GM12872 (cell line): ENCODE data around the gene SLIT3.

Source experiments
- TF ChIP-seq, protein P1 (sequence below): IDR thresholded peaks from 3 replicates; pipeline ENCODE4 v1.5.1; 2011; ENCODE audit warnings: low read depth, mild to moderate bottlenecking, low read length, moderate library complexity; ENCODE audit not compliant: insufficient read depth

SLIT3 gene

GRCh38 chr5:169242175-169242848 is 58.6 kb downstream of the SLIT3 start:
- TF ChIP-seq, protein P1, sequence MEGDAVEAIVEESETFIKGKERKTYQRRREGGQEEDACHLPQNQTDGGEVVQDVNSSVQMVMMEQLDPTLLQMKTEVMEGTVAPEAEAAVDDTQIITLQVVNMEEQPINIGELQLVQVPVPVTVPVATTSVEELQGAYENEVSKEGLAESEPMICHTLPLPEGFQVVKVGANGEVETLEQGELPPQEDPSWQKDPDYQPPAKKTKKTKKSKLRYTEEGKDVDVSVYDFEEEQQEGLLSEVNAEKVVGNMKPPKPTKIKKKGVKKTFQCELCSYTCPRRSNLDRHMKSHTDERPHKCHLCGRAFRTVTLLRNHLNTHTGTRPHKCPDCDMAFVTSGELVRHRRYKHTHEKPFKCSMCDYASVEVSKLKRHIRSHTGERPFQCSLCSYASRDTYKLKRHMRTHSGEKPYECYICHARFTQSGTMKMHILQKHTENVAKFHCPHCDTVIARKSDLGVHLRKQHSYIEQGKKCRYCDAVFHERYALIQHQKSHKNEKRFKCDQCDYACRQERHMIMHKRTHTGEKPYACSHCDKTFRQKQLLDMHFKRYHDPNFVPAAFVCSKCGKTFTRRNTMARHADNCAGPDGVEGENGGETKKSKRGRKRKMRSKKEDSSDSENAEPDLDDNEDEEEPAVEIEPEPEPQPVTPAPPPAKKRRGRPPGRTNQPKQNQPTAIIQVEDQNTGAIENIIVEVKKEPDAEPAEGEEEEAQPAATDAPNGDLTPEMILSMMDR: no peak

DNA sequence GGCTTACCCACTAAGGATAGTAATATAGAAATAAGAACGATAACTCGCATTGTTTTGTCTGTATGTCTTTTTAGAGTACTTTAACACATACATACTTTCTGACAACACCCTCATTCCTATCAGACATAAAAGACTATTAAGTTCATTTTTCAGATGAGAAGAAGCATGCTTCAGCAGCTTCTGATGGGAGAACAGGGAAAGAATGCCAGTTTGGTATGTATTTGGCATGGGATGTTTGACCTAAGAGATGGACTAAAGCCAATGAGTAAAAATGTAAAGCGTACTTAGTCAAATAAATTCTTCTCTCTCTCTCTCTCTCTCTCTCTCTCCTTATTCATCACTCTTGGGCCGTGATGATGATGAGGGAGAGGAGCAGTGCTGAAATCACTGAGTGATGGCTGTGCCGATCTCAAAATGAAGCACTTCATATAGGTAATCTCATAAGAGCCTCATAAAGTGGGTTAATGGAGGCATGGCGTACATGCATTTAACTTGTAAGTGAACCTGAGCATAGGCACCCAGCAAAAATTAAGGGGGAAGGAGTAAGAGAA is 71.5 kb downstream of the SLIT3 start:
- TF ChIP-seq, protein P1: no peak

DNA sequence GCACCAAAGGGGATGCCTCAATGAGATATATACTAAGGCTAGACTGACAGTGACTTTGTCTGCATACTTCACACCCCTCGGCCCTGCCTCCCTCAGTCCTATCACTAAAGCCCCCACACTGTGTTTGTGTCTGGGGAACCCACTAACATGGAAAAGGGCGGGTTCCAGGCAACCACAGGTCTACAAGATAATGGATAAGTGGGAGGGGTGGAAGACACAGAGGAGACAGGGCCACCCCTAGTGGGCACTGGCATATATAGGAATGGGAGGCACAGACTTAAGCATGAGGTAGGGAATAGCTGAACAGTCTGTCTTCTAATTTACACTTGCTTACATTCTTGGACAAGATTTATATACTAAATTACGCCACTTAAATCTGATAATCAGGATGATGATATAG is 74.0 kb downstream of the SLIT3 start:
- TF ChIP-seq, protein P1: no peak

DNA sequence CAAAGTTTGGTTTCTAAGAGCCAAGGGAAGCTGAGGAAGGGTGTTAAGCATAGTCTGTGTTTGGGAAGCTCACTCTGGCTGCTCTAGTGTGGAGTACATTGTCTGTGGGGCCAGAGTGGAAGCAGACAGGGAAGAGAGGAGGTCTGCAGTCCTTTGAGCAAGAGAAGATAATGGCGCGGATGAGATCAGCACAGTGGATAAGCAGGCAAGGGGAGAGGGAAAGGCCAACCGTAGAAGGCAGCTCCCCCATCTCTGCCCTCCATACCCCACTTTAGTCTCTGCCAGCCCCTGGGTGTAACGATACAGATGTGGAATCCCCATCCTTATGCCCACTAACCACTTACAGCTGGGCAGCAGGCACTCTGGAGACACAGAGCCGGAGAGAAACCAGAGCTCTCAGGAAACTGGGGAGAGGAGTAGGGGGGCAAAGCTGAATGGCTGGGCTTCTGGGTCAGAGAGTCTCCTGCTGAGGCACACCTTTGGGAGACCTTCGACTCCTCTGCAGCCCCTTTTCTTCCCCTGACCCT is 75.0 kb downstream of the SLIT3 start:
- TF ChIP-seq, protein P1: no peak

- TF ChIP-seq, protein P1: no peak
These were observed 77.4 kb downstream of the SLIT3 start for GRCh38 chr5:169223595-169223953.

DNA sequence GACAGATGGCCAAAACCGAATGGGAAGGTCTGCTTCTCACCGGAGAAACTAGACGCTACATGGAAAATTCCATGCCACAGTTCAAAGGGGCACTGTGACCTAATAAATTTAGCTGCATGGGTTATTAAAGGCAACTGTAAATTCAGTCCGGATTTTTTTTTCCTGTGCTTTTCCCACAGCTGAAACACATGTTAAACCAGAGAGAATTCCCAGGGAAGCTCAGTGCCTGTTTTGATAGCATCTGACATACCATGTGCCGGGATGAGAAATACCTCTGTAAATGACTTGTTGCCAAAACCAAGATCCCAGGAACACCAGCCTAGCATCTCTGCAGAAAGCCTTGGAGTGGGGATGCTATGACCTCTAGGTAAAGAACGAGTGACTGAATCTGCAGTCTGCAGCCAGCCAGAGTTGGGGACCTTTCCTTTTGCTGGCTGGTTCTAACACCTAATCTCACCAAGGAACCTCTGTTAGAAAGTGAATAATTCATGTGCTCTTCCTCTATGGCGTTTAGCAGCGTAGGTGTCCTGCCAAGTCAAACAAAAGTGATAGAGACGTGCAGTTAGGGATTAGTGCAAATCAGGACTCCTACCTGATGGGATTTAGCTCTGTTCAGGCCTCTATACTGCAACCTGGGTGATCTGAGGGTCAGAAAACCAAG is 77.9 kb downstream of the SLIT3 start:
- TF ChIP-seq, protein P1: no peak

- TF ChIP-seq, protein P1: no peak
These were observed 79.4 kb downstream of the SLIT3 start for GRCh38 chr5:169221519-169221918.
